Measurements from ENCODE around the gene SLC2A11. TPM values are rescaled to one million over a fixed set of nuclear protein-coding genes. Genes with fewer than 3 reads are reported as not detected.

Gene SLC2A11
- total and polyA plus RNA-seq, 9 of the 15 experiments (the other 6 are each of a cell fraction or from before 2014, with no cell fraction given), result 0.44 to 2.7 (median 2.1) TPM

GRCh38 chr22:23903328-23903971 is 45.8 kb downstream of the SLC2A11 start:
- no peaks in the 10 kb centered on the region; the same call in 2 of the 3 replicates for H3K79me2 ChIP-seq (ENCODE audit: control insufficient read depth, insufficient read depth, low read length)
- TF ChIP-seq HDGF (IDR thresholded peaks at IDR 0.05) (no peak), DPF2 (IDR thresholded peaks at IDR 0.05) (no peak), ZNF518B (CRISPR knock-in tag; IDR thresholded peaks at IDR 0.05) (no peak), FOXA3 (CRISPR knock-in tag; conservative IDR thresholded peaks at IDR 0.05 in 1 of 2, IDR thresholded peaks at IDR 0.05 in 1 of 2) (no peak), MCM7 (IDR thresholded peaks at IDR 0.05) (no peak), RBM25 (IDR thresholded peaks at IDR 0.05; ENCODE audit: low read depth, low read length, severe bottlenecking) (no peak)
- TF ChIP-seq, protein P1, sequence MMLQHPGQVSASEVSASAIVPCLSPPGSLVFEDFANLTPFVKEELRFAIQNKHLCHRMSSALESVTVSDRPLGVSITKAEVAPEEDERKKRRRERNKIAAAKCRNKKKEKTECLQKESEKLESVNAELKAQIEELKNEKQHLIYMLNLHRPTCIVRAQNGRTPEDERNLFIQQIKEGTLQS (IDR thresholded peaks at IDR 0.05), result no peak
- TF ChIP-seq, protein P1 (CRISPR knock-in tag; conservative IDR thresholded peaks at IDR 0.05), result no peak
- no peaks in the 10 kb centered on the region for H3K9me3 ChIP-seq (replicated peaks; ENCODE audit: control insufficient read depth, insufficient read depth, low read depth, low read length)
- H3K27ac ChIP-seq (ENCODE audit: extremely low read depth, low read depth, low read length), result no peak overlapping the region
- no peak for FAIRE-seq
- no peak overlapping the region for H2AFZ ChIP-seq (ENCODE audit: low read depth, low read length)
- H3K36me3 ChIP-seq (ENCODE audit: control insufficient read depth, insufficient read depth, low read length), result no peaks in the 10 kb centered on the region; the same call in 2 of the 3 replicates
- no peak overlapping the region for H3K4me2 ChIP-seq (ENCODE audit: insufficient read depth, low read length)
- in situ Hi-C loops (cut with MboI) (no loop called here), intact Hi-C loops (cut with micrococcal nuclease) (no loop called here)
- WGBS (ENCODE audit: insufficient coverage, low coverage, missing lambda C conversion rate), result 87% methylated on average over 8 of the region's 8 CpGs
- no peak overlapping the region for H3K4me3 ChIP-seq
- no TSS peak for BruUV-seq (replicated peaks)
- ChIA-PET POLR2A (interaction anchor here (1.0 to 3.6 kb wide), 2 partner anchors 9 kb away, joined by 4 to 13 read pairs; partner anchors contain the start of gene MIF), CTCF (ENCODE audit: low intra/inter-chr PET ratio) (no interaction called here)
- no peak overlapping the region for H3K9ac ChIP-seq (ENCODE audit: insufficient read depth in 1 of 2, low read depth in 2 of 2, low read length in 2 of 2)
- DNase-seq (ENCODE audit: extremely low read depth in 1 of 4, low spot score in 3 of 4), result no peak
- H3K4me1 ChIP-seq (replicated peaks in 1 of 2; ENCODE audit: control insufficient read depth in 2 of 2, insufficient read depth in 2 of 2, low read length in 2 of 2), result peaks cover 4 to 10% of the 10 kb centered on the region in 2 experiments
- H3K9me1 ChIP-seq (ENCODE audit: control insufficient read depth, insufficient read depth, low read length), result no peaks in the 10 kb centered on the region
- no peak for ATAC-seq
- H3K27me3 ChIP-seq (ENCODE audit: control insufficient read depth in 2 of 2, insufficient read depth in 2 of 2, low read length in 2 of 2), result no peaks in the 10 kb centered on the region
- no peaks in the 10 kb centered on the region for H4K20me1 ChIP-seq (replicated peaks; ENCODE audit: control insufficient read depth, insufficient read depth, low read length)
